GM06990 (cell line): Measurements from ENCODE around the gene OPHN1.
"Not testable (repeated sequence)": the region's sequence is repeated elsewhere in the genome, so short reads cannot be mapped to it uniquely, and the experiment has no call there.

Source experiments
- DNase-seq: peaks from one replicate; pipeline ENCODE4 v3.0.0-alpha.2; 2011; ENCODE audit not compliant: insufficient read length; ENCODE audit errors: extremely low read depth
- H3K27me3 ChIP-seq: replicated peaks from 2 replicates; pipeline ENCODE4 v1.6.0; 2011; ENCODE audit warnings: low read length; ENCODE audit not compliant: control insufficient read depth, insufficient read depth
- H3K36me3 ChIP-seq: 2 replicates; pipeline ENCODE4 v1.5.1; 2011; ENCODE audit warnings: low read length; ENCODE audit not compliant: control insufficient read depth, insufficient read depth
- H3K4me3 ChIP-seq: replicated peaks from 2 replicates; pipeline ENCODE4 v1.5.1; 2011; ENCODE audit warnings: low read depth, mild to moderate bottlenecking, control low read depth, low read length
- TF ChIP-seq, protein P1 (sequence below): IDR thresholded peaks from 2 replicates; pipeline ENCODE4 v1.5.1; 2011; ENCODE audit warnings: low read length, control low read depth, mild to moderate bottlenecking, inconsistent platforms; ENCODE audit not compliant: insufficient read depth, poor library complexity, severe bottlenecking

Gene OPHN1

DNA sequence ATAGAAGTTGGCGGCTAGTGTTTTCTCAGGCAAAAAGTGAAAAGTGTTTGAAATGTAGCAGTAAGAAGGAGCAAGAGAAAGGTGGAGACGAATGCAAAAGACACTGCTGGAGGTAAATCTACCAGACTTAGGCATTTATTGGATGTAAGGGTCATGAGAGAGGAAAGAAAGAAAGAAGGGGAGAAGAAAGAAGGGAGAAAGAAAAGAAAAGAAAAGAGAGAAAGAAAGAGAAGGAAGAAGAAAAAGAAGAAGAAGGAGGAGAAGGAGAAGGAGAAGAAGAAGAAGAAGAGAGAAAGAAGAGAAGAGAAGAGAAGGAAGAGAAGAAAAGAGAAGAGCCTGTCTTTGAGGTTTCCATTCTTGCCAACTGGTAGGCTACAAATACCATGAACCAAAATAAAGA lies 31.2 kb downstream of the OPHN1 start:
- DNase-seq, result no peak
- H3K27me3 ChIP-seq, result no peaks in the 10 kb centered on the region
- TF ChIP-seq, protein P1, sequence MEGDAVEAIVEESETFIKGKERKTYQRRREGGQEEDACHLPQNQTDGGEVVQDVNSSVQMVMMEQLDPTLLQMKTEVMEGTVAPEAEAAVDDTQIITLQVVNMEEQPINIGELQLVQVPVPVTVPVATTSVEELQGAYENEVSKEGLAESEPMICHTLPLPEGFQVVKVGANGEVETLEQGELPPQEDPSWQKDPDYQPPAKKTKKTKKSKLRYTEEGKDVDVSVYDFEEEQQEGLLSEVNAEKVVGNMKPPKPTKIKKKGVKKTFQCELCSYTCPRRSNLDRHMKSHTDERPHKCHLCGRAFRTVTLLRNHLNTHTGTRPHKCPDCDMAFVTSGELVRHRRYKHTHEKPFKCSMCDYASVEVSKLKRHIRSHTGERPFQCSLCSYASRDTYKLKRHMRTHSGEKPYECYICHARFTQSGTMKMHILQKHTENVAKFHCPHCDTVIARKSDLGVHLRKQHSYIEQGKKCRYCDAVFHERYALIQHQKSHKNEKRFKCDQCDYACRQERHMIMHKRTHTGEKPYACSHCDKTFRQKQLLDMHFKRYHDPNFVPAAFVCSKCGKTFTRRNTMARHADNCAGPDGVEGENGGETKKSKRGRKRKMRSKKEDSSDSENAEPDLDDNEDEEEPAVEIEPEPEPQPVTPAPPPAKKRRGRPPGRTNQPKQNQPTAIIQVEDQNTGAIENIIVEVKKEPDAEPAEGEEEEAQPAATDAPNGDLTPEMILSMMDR, result no peak
- H3K4me3 ChIP-seq, result no peak overlapping the region
- no peaks in the 10 kb centered on the region for H3K36me3 ChIP-seq

DNA sequence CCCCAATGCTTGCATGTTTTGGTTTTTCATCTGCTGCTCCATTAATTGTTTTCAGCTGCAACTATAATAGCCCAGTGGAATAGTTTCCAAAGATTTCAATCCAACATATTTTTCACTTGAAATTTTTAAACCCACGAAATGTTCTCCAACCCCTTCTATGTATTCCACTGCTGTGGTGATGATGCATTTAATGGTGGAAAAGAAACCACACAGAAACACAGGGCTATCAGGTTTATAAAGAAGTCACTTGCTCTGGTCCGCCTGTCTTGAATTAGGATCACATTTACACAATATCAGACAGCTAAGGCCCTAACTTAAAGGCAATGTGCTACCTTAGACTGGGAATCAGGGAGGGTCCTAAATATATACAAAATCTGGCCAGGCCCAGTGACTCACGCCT lies 35.0 kb downstream of the OPHN1 start:
- TF ChIP-seq, protein P1, result no peak
- DNase-seq, result no peak
- no peak overlapping the region for H3K4me3 ChIP-seq
- H3K36me3 ChIP-seq, result no peaks in the 10 kb centered on the region
- H3K27me3 ChIP-seq, result no peaks in the 10 kb centered on the region

DNA sequence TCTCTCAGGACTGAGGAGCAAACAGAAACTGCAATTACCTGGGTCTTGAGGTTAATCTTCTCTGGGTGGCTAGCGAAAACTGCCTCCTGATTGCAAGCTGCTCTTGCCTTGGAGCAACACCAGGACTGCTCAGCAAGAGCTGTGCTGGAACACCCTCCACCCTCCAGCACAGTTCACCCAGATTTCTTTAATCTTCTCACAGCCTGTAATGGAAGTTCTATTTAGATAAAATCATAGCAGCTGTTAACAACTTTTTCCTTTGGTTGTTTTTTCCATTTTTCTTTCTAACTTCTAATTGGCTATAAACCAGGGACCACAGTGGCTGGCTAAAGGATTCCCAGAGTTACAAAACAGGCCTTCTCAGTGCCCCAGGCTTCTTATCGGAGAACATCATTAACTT lies 36.3 kb downstream of the OPHN1 start:
- no peaks in the 10 kb centered on the region for H3K36me3 ChIP-seq
- TF ChIP-seq, protein P1, result no peak
- H3K27me3 ChIP-seq, result no peaks in the 10 kb centered on the region
- no peak for DNase-seq
- no peak overlapping the region for H3K4me3 ChIP-seq

DNA sequence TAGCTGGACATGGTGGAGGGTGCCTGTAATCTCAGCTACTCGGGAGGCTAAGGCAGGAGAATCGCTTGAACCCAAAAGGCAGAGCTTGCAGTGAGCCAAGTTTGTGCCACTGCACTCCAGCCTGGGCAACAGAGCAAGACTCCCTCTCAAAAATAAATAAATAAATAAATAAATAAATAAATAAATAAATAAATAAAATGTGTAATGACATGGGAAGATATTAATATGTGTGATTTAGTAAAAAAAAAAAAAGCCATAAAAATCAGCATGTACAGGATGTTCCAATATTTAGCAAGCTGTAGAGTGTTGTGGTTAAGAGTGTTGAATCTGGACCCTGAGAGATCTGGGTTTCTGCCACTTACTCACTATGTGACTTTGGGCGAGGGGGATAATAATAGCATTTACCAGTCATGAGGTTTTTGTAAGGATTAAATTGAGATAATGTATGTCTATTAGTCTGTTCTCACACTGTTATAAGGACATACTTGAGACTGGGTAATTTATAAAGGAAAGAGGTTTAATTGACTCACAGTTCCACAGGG lies 43.8 kb downstream of the OPHN1 start:
- not testable (repeated sequence) for DNase-seq, H3K36me3 ChIP-seq, H3K4me3 ChIP-seq, H3K27me3 ChIP-seq

DNA sequence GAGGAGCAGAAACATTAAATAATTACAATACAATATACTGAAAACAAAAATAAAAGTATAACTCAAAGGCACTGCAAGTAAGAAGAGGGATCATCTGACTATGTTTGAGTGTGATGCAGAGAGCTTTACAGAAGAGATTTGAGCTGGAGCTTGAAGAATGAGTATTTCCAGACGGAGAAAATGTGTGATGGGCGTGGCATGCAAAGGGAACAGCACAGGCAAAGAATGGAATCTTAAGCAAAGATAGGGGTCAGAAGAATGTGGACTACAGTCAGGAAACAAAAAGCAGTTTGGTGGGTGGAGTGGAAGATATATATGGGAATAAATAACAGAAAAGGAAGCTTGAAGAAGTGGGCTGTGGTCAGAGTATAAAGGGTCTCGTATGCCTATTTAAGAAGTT lies 45.5 kb downstream of the OPHN1 start:
- TF ChIP-seq, protein P1, result no peak
- DNase-seq, result no peak
- Histone ChIP-seq H3K36me3 (no peaks in the 10 kb centered on the region), H3K4me3 (no peak overlapping the region), H3K27me3 (no peaks in the 10 kb centered on the region)

DNA sequence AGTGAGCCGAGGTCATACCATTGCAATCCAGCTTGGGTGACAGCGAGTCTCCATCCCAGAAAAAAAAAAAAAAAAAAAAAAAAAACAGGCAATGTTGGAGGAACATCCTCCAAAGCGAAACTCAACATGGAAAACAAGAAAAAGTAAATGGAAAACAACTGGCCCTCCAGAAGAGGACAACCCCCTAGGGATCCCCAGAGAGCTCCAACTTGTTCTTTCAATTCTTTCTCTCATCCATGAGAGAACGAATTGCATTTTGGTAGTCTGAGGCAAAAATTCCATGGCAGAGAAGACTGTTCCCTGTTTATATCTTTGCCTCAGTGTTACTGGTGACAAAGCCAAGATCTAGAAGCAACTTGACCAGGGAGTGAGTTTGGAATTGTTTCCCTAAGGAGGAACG lies 49.8 kb downstream of the OPHN1 start:
- no peaks in the 10 kb centered on the region for H3K36me3 ChIP-seq
- H3K4me3 ChIP-seq, result no peak overlapping the region
- TF ChIP-seq, protein P1, result no peak
- H3K27me3 ChIP-seq, result no peaks in the 10 kb centered on the region
- no peak for DNase-seq

DNA sequence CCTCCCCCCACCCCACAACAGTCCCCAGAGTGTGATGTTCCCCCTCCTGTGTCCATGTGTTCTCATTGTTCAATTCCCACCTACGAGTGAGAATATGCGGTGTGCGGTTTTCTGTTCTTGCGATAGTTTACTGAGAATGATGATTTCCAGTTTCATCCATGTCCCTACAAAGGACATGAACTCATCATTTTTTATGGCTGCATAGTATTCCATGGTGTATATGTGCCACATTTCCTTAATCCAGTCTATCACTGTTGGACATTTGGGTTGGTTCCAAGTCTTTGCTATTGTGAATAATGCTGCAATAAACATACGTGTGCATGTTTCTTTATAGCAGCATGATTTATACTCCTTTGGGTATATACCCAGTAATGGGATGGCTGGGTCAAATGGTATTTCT lies 55.7 kb downstream of the OPHN1 start:
- not testable (repeated sequence) for H3K36me3 ChIP-seq, H3K4me3 ChIP-seq, H3K27me3 ChIP-seq, DNase-seq
